MM.1S (cell line): ENCODE results near the gene PSMD3.

ENCODE experiments used
- CTCF ChIP-seq: fragments of 300-600 bp; sonication (generic); IDR thresholded peaks from 2 replicates; pipeline ENCODE4 v1.5.1; 2016; ENCODE audit warnings: antibody characterized with exemption, low read length, mixed read lengths
- EZH2 ChIP-seq: fragments of 300-600 bp; sonication (generic); optimal IDR thresholded peaks from 2 replicates; pipeline ENCODE3; 2017; ENCODE audit warnings: low read depth, mild to moderate bottlenecking, antibody characterized with exemption, low read length, mixed read lengths

GRCh38 chr17:39996162-39996561 lies 15.6 kb downstream of the PSMD3 start:
- TF ChIP-seq EZH2 (no peak), CTCF (no peak)
